Thyroid gland (tissue), 4 donors: Measurements from ENCODE around the gene TECPR2.

ENCODE experiments used
- POLR2A ChIP-seq, 2 donors: fragments of 450-650 bp; IDR thresholded peaks; one replicate each; pipeline ENCODE4 v1.6.1; 2017; ENCODE audit warnings: antibody characterized with exemption in 2 of 2, mild to moderate bottlenecking in 2 of 2, moderate library complexity in 1 of 2
- TF ChIP-seq, protein P1 (sequence below), 6 experiments: fragments of 200-600 bp in 3 of 6; fragments of 450-650 bp in 3 of 6; sonication (generic) in 3 of 6; IDR thresholded peaks; one replicate each; pipeline ENCODE4 v1.5.1; 2016 to 2019; ENCODE audit warnings: antibody characterized with exemption in 6 of 6, mild to moderate bottlenecking in 2 of 6, inconsistent platforms in 1 of 6, moderate library complexity in 1 of 6

DNA sequence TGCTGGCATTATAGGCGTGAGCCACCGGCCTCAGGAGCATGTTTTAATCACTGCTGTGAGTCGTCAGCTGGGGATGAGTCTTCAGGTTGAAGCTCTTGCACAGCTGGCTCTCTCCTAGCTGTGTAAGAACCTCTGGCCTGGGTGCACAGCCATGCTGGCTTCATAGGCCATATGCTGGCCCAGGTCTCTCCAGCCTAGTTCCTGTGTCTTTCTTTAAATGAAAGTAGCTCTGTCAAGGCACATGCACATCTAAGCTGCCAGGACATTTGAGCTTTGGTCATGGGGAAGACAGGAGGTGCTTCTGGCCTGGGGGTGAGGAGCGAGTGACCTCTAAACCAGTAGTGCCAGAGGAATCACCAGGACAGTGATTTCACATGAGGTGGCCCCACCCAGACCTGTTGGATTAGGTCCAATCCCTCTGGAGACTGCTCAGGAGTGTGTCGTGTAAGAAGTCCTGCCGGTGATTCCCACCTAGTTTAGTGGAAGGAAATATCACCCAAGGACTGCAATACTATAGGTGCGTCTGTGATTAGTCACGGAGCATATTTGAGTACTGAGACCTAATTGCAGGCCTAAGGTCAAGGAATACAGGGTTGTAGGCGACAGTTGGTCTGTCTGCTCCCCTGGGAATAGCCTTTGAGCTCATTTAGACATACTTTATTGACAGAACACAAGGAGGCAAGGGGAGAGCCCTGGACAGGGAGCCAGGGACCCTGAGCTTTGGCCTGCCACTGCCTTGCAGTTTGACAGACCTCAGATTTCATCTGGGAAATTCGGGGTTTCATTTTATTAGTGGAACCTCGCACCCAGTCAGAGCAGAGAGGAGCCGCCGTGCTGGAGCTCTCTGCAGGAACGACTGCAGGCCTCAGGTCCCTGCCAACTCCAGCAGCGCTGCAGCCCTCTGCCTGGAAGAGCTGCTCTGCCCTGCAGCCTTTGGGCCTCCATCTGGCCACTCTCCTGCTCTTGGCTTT lies 79.8 kb downstream of the TECPR2 start:
- no peak for TF ChIP-seq POLR2A (IDR thresholded peaks at IDR 0.05)
- TF ChIP-seq, protein P1, sequence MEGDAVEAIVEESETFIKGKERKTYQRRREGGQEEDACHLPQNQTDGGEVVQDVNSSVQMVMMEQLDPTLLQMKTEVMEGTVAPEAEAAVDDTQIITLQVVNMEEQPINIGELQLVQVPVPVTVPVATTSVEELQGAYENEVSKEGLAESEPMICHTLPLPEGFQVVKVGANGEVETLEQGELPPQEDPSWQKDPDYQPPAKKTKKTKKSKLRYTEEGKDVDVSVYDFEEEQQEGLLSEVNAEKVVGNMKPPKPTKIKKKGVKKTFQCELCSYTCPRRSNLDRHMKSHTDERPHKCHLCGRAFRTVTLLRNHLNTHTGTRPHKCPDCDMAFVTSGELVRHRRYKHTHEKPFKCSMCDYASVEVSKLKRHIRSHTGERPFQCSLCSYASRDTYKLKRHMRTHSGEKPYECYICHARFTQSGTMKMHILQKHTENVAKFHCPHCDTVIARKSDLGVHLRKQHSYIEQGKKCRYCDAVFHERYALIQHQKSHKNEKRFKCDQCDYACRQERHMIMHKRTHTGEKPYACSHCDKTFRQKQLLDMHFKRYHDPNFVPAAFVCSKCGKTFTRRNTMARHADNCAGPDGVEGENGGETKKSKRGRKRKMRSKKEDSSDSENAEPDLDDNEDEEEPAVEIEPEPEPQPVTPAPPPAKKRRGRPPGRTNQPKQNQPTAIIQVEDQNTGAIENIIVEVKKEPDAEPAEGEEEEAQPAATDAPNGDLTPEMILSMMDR (IDR thresholded peaks at IDR 0.05): no peak
